ENCODE measurements around the gene ILF3. TPM values are rescaled to one million over a fixed set of nuclear protein-coding genes. Genes with fewer than 3 reads are reported as not detected.

The ILF3 gene
- total RNA-seq, 1 experiment from 2014 or later, result 430 TPM

DNA sequence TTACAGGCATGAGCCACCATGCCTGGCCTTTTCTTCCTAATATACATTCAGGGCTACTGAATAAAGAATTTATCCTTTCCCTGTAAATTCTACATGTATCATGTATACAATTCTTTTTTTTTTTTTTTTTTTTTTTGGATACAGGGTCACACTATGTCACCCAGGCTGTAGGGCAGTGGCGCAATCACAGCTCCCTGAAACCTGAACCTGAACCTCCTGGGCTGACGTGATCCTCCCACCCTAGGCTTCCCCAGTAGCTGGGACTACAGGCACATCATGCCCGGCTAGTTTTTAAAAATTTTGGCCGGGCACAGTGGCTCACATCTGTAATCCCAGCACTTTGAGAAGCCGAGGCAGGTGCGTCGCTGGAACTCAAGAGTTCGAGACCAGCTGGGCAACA is 35.3 kb upstream of the ILF3 start:
- Histone ChIP-seq H3K4me2 (ENCODE audit: low read length) (no peak overlapping the region), H3K4me1 (ENCODE audit: control insufficient read depth in 1 of 2, insufficient read depth in 2 of 2, low read length in 2 of 2) (peaks cover 47 to 59% of the 10 kb centered on the region in 2 experiments), H3K27me3 (ENCODE audit: insufficient read depth, low read length) (no peaks in the 10 kb centered on the region), H3K9ac (ENCODE audit: low read length) (no peak overlapping the region), H3K79me2 (ENCODE audit: insufficient read depth, low read length) (no peaks in the 10 kb centered on the region), H3K36me3 (ENCODE audit: control insufficient read depth in 1 of 2, insufficient read depth in 2 of 2, low read length in 2 of 2) (no peaks in the 10 kb centered on the region), H3K9me2 (ENCODE audit: insufficient read depth) (no peaks in the 10 kb centered on the region), H3K27ac (ENCODE audit: low read depth, low read length) (no peak overlapping the region), H3K4me3 (replicated peaks in 1 of 2; ENCODE audit: low read depth in 1 of 2, low read length in 2 of 2) (no peak overlapping the region), H2AFZ (ENCODE audit: low read depth, low read length, poor library complexity, severe bottlenecking) (no peak overlapping the region), H4K20me1 (ENCODE audit: insufficient read depth) (no peaks in the 10 kb centered on the region), H3K9me3 (ENCODE audit: control insufficient read depth in 1 of 2, insufficient read depth in 1 of 2, low read depth in 1 of 2, low read length in 2 of 2) (no peaks in the 10 kb centered on the region)
- ChIA-PET CTCF (no interaction called here), RAD21 (ENCODE audit: low non-redundant PET in 1 of 2, low total read pairs in 2 of 2, uncharacterized antibody in 2 of 2, unreplicated experiment in 2 of 2) (no interaction called here), POLR2A (no interaction called here)
- ATAC-seq, result no peak
- no peak for TF ChIP-seq CEBPB (IDR thresholded peaks at IDR 0.05; ENCODE audit: low read depth)
- no peak for TF ChIP-seq ZFX (IDR thresholded peaks at IDR 0.05)
- no peak for TF ChIP-seq POLR2A (IDR thresholded peaks at IDR 0.05; ENCODE audit: borderline replicate concordance, extremely low read depth, insufficient read depth, insufficient read length)
- TF ChIP-seq ELF1 (IDR thresholded peaks at IDR 0.05; ENCODE audit: borderline replicate concordance, low read depth), result no peak
- no peak for TF ChIP-seq FOSL1 (IDR thresholded peaks at IDR 0.05; ENCODE audit: low read depth)
- no peak for TF ChIP-seq ZNF274 (IDR thresholded peaks at IDR 0.05; ENCODE audit: low read depth, low read length)
- TF ChIP-seq, protein P1, sequence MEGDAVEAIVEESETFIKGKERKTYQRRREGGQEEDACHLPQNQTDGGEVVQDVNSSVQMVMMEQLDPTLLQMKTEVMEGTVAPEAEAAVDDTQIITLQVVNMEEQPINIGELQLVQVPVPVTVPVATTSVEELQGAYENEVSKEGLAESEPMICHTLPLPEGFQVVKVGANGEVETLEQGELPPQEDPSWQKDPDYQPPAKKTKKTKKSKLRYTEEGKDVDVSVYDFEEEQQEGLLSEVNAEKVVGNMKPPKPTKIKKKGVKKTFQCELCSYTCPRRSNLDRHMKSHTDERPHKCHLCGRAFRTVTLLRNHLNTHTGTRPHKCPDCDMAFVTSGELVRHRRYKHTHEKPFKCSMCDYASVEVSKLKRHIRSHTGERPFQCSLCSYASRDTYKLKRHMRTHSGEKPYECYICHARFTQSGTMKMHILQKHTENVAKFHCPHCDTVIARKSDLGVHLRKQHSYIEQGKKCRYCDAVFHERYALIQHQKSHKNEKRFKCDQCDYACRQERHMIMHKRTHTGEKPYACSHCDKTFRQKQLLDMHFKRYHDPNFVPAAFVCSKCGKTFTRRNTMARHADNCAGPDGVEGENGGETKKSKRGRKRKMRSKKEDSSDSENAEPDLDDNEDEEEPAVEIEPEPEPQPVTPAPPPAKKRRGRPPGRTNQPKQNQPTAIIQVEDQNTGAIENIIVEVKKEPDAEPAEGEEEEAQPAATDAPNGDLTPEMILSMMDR (IDR thresholded peaks at IDR 0.05 in 2 of 3, conservative IDR thresholded peaks at IDR 0.05 in 1 of 3; ENCODE audit: borderline replicate concordance in 1 of 3, insufficient read depth in 1 of 3, low read depth in 2 of 3, low read length in 2 of 3), result no peak
- no peak for TF ChIP-seq SRF (IDR thresholded peaks at IDR 0.05; ENCODE audit: low read depth)
- TF ChIP-seq SP1 (IDR thresholded peaks at IDR 0.05; ENCODE audit: low read depth), result no peak
- TF ChIP-seq POLR2AphosphoS5 (IDR thresholded peaks at IDR 0.05; ENCODE audit: low read depth, low read length), result no peak
- no peak for TF ChIP-seq EGR1 (IDR thresholded peaks at IDR 0.05; ENCODE audit: low read depth)
- no peak for TF ChIP-seq RAD21 (IDR thresholded peaks at IDR 0.05; ENCODE audit: low read depth)
- TF ChIP-seq EZH2 (IDR thresholded peaks at IDR 0.05), result no peak
- TF ChIP-seq YY1 (IDR thresholded peaks at IDR 0.05; ENCODE audit: extremely low read depth, insufficient replicate concordance, low read depth, low read length), result no peak
- TF ChIP-seq, protein P2, sequence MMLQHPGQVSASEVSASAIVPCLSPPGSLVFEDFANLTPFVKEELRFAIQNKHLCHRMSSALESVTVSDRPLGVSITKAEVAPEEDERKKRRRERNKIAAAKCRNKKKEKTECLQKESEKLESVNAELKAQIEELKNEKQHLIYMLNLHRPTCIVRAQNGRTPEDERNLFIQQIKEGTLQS (IDR thresholded peaks at IDR 0.05), result no peak
- TF ChIP-seq, protein P3, sequence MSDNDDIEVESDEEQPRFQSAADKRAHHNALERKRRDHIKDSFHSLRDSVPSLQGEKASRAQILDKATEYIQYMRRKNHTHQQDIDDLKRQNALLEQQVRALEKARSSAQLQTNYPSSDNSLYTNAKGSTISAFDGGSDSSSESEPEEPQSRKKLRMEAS (IDR thresholded peaks at IDR 0.05), result no peak
- TF ChIP-seq, protein P4, sequence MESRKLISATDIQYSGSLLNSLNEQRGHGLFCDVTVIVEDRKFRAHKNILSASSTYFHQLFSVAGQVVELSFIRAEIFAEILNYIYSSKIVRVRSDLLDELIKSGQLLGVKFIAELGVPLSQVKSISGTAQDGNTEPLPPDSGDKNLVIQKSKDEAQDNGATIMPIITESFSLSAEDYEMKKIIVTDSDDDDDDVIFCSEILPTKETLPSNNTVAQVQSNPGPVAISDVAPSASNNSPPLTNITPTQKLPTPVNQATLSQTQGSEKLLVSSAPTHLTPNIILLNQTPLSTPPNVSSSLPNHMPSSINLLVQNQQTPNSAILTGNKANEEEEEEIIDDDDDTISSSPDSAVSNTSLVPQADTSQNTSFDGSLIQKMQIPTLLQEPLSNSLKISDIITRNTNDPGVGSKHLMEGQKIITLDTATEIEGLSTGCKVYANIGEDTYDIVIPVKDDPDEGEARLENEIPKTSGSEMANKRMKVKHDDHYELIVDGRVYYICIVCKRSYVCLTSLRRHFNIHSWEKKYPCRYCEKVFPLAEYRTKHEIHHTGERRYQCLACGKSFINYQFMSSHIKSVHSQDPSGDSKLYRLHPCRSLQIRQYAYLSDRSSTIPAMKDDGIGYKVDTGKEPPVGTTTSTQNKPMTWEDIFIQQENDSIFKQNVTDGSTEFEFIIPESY (IDR thresholded peaks at IDR 0.05; ENCODE audit: extremely low read depth, insufficient replicate concordance, low read length), result no peak
- TF ChIP-seq CBX3 (IDR thresholded peaks at IDR 0.05; ENCODE audit: low read depth), result no peak
- no peak for TF ChIP-seq JUND (IDR thresholded peaks at IDR 0.05)
- DNase-seq (ENCODE audit: low read depth, low spot score), result no peak
- no TSS peak for BruUV-seq (replicated peaks)
- intact Hi-C loops (cut with micrococcal nuclease), result no loop called here
